GM23338 (cell line): Measurements from ENCODE around the gene STX4. TPM values are rescaled to one million over a fixed set of nuclear protein-coding genes. Genes with fewer than 3 reads are reported as not detected.

Experiments used
- ATAC-seq: fragments of 200-7000 bp; cut with Tn5 transposase; 3 replicates; pipeline ENCODE4 v1.9.1; 2020
- DNase-seq: peaks from one replicate; pipeline ENCODE4 v3.0.0-alpha.2; 2015; ENCODE audit warnings: low spot score
- H2AFZ ChIP-seq: fragments of 200-600 bp; sonication (generic); 2 replicates; pipeline ENCODE4 v1.8.0; 2016; ENCODE audit warnings: antibody characterized with exemption, mild to moderate bottlenecking, moderate library complexity
- H3F3A ChIP-seq: fragments of 200-600 bp; sonication (generic); replicated peaks from 2 replicates; pipeline ENCODE4 v1.8.0; 2017; ENCODE audit warnings: antibody characterized with exemption, mixed run types, low read depth
- H3K27ac ChIP-seq: fragments of 200-600 bp; sonication (generic); 2 replicates; pipeline ENCODE4 v1.6.1; 2016; ENCODE audit warnings: low read depth
- H3K27me3 ChIP-seq: fragments of 200-600 bp; sonication (generic); 2 replicates; pipeline ENCODE4 v1.8.0; 2016; ENCODE audit warnings: mild to moderate bottlenecking, mixed run types, moderate library complexity; ENCODE audit not compliant: insufficient read depth
- H3K36me3 ChIP-seq: fragments of 200-600 bp; sonication (generic); 2 replicates; pipeline ENCODE4 v1.8.0; 2016; ENCODE audit warnings: mild to moderate bottlenecking; ENCODE audit not compliant: insufficient read depth
- H3K4me1 ChIP-seq: fragments of 200-600 bp; sonication (generic); 2 replicates; pipeline ENCODE4 v1.8.0; 2016; ENCODE audit warnings: mild to moderate bottlenecking, moderate library complexity; ENCODE audit not compliant: insufficient read depth
- H3K4me2 ChIP-seq: fragments of 200-600 bp; sonication (generic); 2 replicates; pipeline ENCODE4 v1.7.1; 2017; ENCODE audit warnings: mixed run types
- H3K4me3 ChIP-seq: fragments of 200-600 bp; sonication (generic); 2 replicates; pipeline ENCODE4 v1.6.1; 2016; ENCODE audit warnings: mixed run types
- H3K79me2 ChIP-seq: fragments of 200-600 bp; sonication (generic); replicated peaks from 2 replicates; pipeline ENCODE4 v1.8.0; 2017; ENCODE audit warnings: mild to moderate bottlenecking; ENCODE audit not compliant: insufficient read depth
- H3K9me2 ChIP-seq: fragments of 200-600 bp; sonication (generic); 2 replicates; pipeline ENCODE4 v1.8.0; 2017; ENCODE audit not compliant: insufficient read depth
- H4K20me1 ChIP-seq: fragments of 200-600 bp; sonication (generic); replicated peaks from 2 replicates; pipeline ENCODE4 v1.8.0; 2017; ENCODE audit warnings: mild to moderate bottlenecking; ENCODE audit not compliant: insufficient read depth
- H3K27ac Mint-ChIP-seq: 2 replicates; pipeline ENCODE4 v1.8.0; 2020; ENCODE audit warnings: inconsistent platforms, mild to moderate bottlenecking, moderate library complexity, mixed read lengths
- H3K27me3 Mint-ChIP-seq: 3 replicates; pipeline ENCODE4 v1.8.0; 2022; ENCODE audit warnings: low read depth, mild to moderate bottlenecking, moderate library complexity, mixed read lengths, inconsistent platforms; ENCODE audit not compliant: insufficient read depth, poor library complexity
- H3K36me3 Mint-ChIP-seq: 3 replicates; pipeline ENCODE4 v1.8.0; 2021; ENCODE audit warnings: low read depth, mild to moderate bottlenecking, inconsistent platforms, moderate library complexity, mixed read lengths
- H3K4me1 Mint-ChIP-seq: 3 replicates; pipeline ENCODE4 v1.8.0; 2020; ENCODE audit warnings: mild to moderate bottlenecking, inconsistent platforms, mixed read lengths
- H3K4me3 Mint-ChIP-seq: 3 replicates; pipeline ENCODE4 v1.8.0; 2021; ENCODE audit warnings: moderate library complexity, mild to moderate bottlenecking, inconsistent platforms, mixed read lengths
- H3K9me3 Mint-ChIP-seq: 3 replicates; pipeline ENCODE4 v1.8.0; 2020; ENCODE audit warnings: moderate library complexity, mild to moderate bottlenecking, inconsistent platforms, mixed read lengths
- CREB1 ChIP-seq: fragments of 250-450 bp; sonication (Bioruptor Pico); IDR thresholded peaks from 2 replicates; pipeline ENCODE4 v1.5.0; 2020; ENCODE audit warnings: low read depth, mild to moderate bottlenecking, moderate library complexity
- CTCF ChIP-seq, 2 experiments: fragments of 200-600 bp in 1 of 2; sonication (generic) in 1 of 2; conservative IDR thresholded peaks; 2 replicates each; pipeline versions ENCODE4 v1.5.1 to v1.6.1; 2016 to 2017; ENCODE audit warnings: antibody characterized with exemption in 2 of 2, low read depth in 2 of 2, mild to moderate bottlenecking in 2 of 2, moderate library complexity in 1 of 2
- ETS1 ChIP-seq: IDR thresholded peaks from 2 replicates; pipeline ENCODE4 v1.6.1; 2016; ENCODE audit warnings: antibody characterized with exemption
- EZH2 ChIP-seq: fragments of 200-600 bp; sonication (generic); IDR thresholded peaks from one replicate; pipeline ENCODE4 v1.8.0; 2017; ENCODE audit warnings: antibody characterized with exemption, mild to moderate bottlenecking, low read depth; ENCODE audit not compliant: unreplicated experiment
- EZH2phosphoT487 ChIP-seq: fragments of 200-600 bp; sonication (generic); IDR thresholded peaks from one replicate; pipeline ENCODE4 v1.8.1; 2018; ENCODE audit warnings: antibody characterized with exemption; ENCODE audit not compliant: unreplicated experiment
- JUNB ChIP-seq: IDR thresholded peaks from one replicate; pipeline ENCODE4 v1.6.1; 2016; ENCODE audit warnings: antibody characterized with exemption; ENCODE audit not compliant: unreplicated experiment
- NANOG ChIP-seq: IDR thresholded peaks from 2 replicates; pipeline ENCODE4 v1.6.1; 2016; ENCODE audit warnings: antibody characterized with exemption, borderline replicate concordance
- POLR2AphosphoS5 ChIP-seq: IDR thresholded peaks from 2 replicates; pipeline ENCODE4 v1.6.1; 2016; ENCODE audit warnings: antibody characterized with exemption, low read depth
- REST ChIP-seq: IDR thresholded peaks from one replicate; pipeline ENCODE4 v1.6.1; 2018; ENCODE audit warnings: antibody characterized with exemption; ENCODE audit not compliant: unreplicated experiment
- STAT1 ChIP-seq: IDR thresholded peaks from one replicate; pipeline ENCODE4 v1.6.1; 2016; ENCODE audit warnings: antibody characterized with exemption; ENCODE audit not compliant: unreplicated experiment
- ZNF114 ChIP-seq: fragments of 250-450 bp; sonication (Bioruptor Pico); IDR thresholded peaks from 2 replicates; pipeline ENCODE4 v1.5.0; 2020; ENCODE audit warnings: mild to moderate bottlenecking, moderate library complexity
- ZNF331 ChIP-seq: fragments of 250-450 bp; sonication (Bioruptor Pico); IDR thresholded peaks from 2 replicates; pipeline ENCODE4 v1.5.0; 2020; ENCODE audit warnings: low read depth, mild to moderate bottlenecking, moderate library complexity
- ZNF462 ChIP-seq: fragments of 250-450 bp; sonication (Bioruptor Pico); IDR thresholded peaks from 2 replicates; pipeline ENCODE4 v1.5.0; 2020; ENCODE audit warnings: mild to moderate bottlenecking, moderate library complexity
- polyA plus RNA-seq: library from polyadenylated mRNA; unstranded; fragments of >200 nt; fragmentation: Nextera tagmentation; extraction: Ambion mirVana; gene quantifications from 2 replicates; pipeline ENCODE4 v1.2.1, GENCODE V29; 2016
- total RNA-seq: library from RNA; depleted of rRNA; stranded (reverse); fragments of >200 nt; shearing (Covaris generic); gene quantifications from 2 replicates; pipeline ENCODE4 v1.2.3, GENCODE V29; 2014

STX4 gene
- total and polyA plus RNA-seq, 2 experiments from 2014 or later = 13.0 to 39.3 TPM

- Mint-ChIP-seq H3K4me1 (peaks cover 20% of the 10 kb centered on the region), H3K27me3 (peaks cover 30% of the 10 kb centered on the region), H3K4me3 (no peak overlapping the region), H3K36me3 (no peaks in the 10 kb centered on the region; the same call in 2 of the 3 replicates), H3K27ac (no peak overlapping the region), H3K9me3 (no peaks in the 10 kb centered on the region; the same call in 2 of the 3 replicates)
- H3K4me2 ChIP-seq = no peak overlapping the region
- no peak overlapping the region for H2AFZ ChIP-seq
- H3K9me2 ChIP-seq = no peaks in the 10 kb centered on the region
- no peak overlapping the region for H3K27ac ChIP-seq
- H4K20me1 ChIP-seq = 0 out of 2 replicates have a peak, but pooled peaks cover 5% of the 10 kb centered on the region
- H3K27me3 ChIP-seq = no peaks in the 10 kb centered on the region
- H3F3A ChIP-seq = no peaks in the 10 kb centered on the region
- H3K36me3 ChIP-seq = no peaks in the 10 kb centered on the region; the same call in 1 of the 2 replicates
- no peak overlapping the region for H3K4me3 ChIP-seq
- ATAC-seq (no peak), DNase-seq (no peak)
- TF ChIP-seq ZNF114 (CRISPR knock-in tag) = no peak
- no peak for TF ChIP-seq CTCF (conservative IDR thresholded peaks at IDR 0.05; ENCODE audit: low read depth in 2 of 2)
- TF ChIP-seq ZNF462 (CRISPR knock-in tag) = no peak
- TF ChIP-seq POLR2AphosphoS5 = no peak
- no peak for TF ChIP-seq STAT1
- TF ChIP-seq CREB1 (CRISPR knock-in tag) = no peak
- no peak for TF ChIP-seq ETS1
- TF ChIP-seq REST = no peak
- TF ChIP-seq NANOG = no peak
- no peak for TF ChIP-seq EZH2phosphoT487
- TF ChIP-seq JUNB = no peak
- TF ChIP-seq EZH2 = no peak
- no peak for TF ChIP-seq ZNF331 (CRISPR knock-in tag)
- H3K4me1 ChIP-seq = no peaks in the 10 kb centered on the region; the same call in 1 of the 2 replicates
- H3K79me2 ChIP-seq = peaks cover 14% of the 10 kb centered on the region
Measured at GRCh38 chr16:31008149-31008548, 25.2 kb upstream of the STX4 start.
